ENCODE data around the gene CD44.

DNA sequence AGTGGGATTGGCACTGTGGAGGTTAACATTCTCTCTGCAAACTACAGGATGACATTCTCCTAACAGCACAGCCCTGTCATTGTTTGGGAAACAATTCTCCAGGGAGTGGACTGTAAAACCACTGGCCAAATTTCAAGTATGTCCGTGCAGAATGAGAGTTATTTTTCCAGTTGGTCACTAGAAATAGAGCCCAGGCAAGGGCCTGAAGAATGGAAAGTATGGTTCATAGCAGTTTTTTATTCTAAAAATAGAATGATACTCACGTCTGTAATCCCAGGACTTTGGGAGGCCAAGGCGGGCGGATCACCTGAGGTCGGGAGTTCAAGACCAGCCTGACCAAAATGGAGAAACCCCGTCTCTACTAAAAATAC lies 39.0 kb upstream of the CD44 start:
- TF ChIP-seq, protein P1, sequence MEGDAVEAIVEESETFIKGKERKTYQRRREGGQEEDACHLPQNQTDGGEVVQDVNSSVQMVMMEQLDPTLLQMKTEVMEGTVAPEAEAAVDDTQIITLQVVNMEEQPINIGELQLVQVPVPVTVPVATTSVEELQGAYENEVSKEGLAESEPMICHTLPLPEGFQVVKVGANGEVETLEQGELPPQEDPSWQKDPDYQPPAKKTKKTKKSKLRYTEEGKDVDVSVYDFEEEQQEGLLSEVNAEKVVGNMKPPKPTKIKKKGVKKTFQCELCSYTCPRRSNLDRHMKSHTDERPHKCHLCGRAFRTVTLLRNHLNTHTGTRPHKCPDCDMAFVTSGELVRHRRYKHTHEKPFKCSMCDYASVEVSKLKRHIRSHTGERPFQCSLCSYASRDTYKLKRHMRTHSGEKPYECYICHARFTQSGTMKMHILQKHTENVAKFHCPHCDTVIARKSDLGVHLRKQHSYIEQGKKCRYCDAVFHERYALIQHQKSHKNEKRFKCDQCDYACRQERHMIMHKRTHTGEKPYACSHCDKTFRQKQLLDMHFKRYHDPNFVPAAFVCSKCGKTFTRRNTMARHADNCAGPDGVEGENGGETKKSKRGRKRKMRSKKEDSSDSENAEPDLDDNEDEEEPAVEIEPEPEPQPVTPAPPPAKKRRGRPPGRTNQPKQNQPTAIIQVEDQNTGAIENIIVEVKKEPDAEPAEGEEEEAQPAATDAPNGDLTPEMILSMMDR (IDR thresholded peaks at IDR 0.05; ENCODE audit: low read length) = no peak
- no peak for TF ChIP-seq EZH2 (IDR thresholded peaks at IDR 0.05; ENCODE audit: borderline replicate concordance, low read length)
